Muscle of back (tissue), 11 donors: ENCODE measurements around the gene RIPK4. TPM values are rescaled to one million over a fixed set of nuclear protein-coding genes. Genes with fewer than 3 reads are reported as not detected.

Experiments used
- DNase-seq, 3 donors: peaks; one replicate each; pipeline versions ENCODE4 v3.0.0 to v3.0.0-alpha.2; 2013
- polyA plus RNA-seq, 10 donors: library from polyadenylated mRNA; unstranded; fragments of 120-200 nt; gene quantifications; one replicate each; pipeline ENCODE4 v1.2.1, GENCODE V29; 2013; ENCODE audit not compliant: insufficient read length in 10 of 10

RIPK4 gene
- polyA plus RNA-seq, 10 donors = 0.15 to 3.1 (median 0.26) TPM

DNA sequence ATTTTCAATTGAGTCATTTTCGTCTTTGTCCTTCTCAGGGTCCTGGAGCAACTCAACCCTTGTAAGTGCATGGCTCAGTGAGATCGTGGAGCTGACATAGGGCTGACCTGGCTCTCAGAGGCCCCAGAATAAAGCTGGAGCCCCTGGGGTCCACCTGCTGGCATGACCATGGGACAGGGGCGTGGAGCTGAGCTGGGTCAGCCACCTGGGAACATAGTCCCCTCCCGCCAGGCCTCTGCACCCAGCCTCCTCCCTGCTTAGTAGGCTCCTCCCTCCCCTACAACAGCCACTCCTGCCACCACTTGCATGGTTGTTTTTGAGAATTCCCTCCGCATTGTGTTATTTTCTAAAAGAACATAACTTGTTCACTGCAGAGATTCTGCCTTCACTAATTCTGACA lies 3.1 kb upstream of the RIPK4 start:
- DNase-seq = no peak

DNA sequence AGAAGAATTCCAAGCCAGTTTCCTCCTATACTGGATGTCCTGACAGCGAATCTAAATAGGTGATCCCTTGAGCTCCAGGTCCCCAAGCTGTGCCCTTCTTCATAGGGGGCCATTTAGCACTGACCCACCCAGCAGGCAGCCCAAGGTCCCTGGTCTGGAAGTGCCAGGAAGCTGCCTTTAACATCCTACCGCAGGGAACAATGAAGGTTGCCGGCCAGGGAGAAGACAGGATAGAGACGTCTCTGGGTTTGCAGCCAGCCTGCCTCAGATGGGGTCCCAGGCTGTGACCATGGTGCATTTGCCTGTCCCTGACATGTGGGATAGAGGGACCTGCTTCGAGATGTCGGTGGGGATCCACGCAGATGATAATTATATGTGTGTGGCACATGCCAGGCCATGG lies 2.7 kb upstream of the RIPK4 start:
- DNase-seq = no peak

DNA sequence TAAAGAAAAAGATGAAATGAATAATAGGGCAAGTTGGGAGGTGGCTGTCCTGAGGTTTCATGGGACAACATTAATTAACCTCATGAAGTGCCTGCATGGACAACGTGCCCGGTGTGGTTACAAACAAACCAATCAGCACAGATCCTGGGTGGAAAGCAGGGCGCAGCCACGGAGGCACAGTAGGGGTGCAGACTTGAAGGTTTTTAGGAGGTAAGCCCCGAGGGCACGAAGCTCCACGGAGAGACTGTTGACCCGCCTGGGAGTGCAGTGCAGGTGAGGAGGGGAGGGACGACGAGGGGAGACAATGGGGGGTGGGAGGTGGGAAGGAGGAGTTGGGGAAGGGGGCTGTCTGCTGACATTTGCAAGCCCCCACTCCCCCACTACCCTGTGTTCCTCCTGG lies 2.3 kb upstream of the RIPK4 start:
- DNase-seq = no peak

- peak in 2 of 3 donors; percentile 52 to 63 for DNase-seq
Observed at GRCh38 chr21:41768437-41769042, 1.7 kb upstream of the RIPK4 start.

DNA sequence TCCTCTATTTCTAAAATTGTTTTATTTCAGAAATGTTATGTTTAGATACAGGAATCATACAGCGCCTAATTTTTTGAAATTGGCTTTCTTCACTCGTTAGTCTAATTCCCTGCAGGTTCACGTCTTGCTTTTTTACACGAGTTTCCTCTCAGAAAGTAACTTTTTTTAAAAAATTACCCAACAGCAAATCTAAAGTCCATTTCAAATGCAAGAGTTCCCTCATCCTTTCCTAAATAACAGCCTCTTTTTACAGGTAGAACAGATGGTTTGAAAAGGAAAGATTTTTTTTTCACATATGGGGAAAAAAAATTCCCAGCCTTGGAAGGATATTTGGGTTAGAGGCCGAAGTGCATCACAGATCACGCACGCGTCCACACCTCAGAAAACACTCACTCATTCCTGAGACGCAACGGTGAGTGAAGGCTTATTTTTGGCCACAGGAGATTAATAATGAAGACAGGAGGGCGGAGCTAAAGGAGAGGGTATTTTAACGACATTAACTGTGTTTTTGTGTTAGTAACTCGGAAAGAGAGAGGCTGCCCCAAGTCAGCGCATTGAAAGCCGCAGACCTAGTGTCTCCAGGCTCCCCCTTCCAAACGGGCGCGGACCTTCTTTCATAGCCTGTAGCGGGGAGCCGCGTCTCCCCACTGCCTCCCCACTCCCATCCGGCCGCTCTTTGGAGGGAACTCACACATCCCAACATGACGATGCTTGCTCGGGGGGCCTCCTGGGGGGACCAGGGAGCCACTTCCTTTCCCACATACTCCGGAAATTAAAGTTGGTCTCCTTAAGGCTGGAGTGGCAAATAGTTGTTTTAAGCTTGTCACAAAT lies 969 bp upstream of the RIPK4 start:
- peak in 1 of 3 donors; percentile 63 for DNase-seq

DNA sequence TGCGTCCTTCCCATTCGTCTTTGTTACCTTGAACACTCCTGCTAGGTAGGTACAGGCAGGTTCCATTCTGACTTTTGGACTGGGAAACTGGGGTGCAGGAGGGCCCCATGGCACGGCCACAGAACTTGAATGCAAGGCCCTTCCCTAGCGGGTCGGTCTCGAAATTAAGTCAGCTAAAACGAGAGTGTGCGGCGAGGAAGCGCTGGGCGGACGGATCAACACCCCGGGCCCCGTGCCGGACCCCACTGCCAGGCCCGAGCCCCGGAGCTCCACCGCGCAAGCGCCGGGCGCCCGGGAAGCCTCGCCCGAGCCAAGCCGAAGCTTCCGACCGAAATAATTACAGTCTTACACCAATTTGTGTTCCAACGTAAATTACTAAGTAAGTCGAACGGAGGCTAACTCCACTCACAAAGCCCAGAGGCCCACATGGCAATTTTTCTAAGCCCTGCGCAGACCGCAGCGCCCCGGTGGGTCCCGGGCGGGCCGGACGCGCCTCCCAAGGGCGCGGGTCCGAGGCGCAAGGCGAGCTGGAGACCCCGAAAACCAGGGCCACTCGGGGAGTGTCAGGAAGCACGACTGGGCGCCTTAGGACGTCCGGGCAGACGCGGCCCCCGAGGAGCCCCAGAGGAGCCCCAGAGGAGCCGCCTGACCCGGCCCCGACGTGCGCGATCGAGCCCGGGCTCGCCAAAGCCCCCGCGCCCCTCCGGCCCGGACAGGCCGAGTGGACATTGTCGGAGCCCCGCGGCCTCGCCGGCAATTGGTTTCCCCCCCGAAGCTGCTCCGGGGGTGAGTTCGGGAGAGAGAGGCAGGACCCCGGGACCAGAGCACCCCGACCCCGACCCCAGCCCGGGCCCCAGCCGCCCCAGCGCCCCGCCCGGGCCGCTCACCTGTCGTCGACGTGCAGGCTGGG lies 624 bp downstream of the RIPK4 start:
- DNase-seq = no peak

DNA sequence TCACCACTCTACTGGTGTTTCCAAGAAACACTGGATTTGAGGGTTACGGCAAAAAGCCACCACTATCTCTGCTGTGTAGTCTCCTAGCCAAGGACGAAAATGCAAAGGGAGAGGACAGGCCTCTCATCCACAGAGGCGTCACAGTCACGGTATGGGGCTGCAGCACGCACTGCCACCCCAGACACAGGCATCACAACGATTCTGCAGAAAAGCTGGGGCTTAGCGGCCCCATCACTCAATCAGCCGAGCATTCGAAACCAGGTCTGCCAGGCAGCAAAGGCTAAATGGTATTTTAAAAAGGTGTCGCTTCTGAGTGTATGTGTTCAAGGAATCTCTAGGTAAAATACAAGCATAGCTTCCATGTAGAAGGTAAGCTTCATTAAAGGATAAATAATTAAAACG lies 1.4 kb downstream of the RIPK4 start:
- no peak for DNase-seq

GRCh38 chr21:41764558-41765419 lies 2.1 kb downstream of the RIPK4 start:
- no peak for DNase-seq

GRCh38 chr21:41763996-41764395 lies 2.9 kb downstream of the RIPK4 start:
- DNase-seq = no peak

DNA sequence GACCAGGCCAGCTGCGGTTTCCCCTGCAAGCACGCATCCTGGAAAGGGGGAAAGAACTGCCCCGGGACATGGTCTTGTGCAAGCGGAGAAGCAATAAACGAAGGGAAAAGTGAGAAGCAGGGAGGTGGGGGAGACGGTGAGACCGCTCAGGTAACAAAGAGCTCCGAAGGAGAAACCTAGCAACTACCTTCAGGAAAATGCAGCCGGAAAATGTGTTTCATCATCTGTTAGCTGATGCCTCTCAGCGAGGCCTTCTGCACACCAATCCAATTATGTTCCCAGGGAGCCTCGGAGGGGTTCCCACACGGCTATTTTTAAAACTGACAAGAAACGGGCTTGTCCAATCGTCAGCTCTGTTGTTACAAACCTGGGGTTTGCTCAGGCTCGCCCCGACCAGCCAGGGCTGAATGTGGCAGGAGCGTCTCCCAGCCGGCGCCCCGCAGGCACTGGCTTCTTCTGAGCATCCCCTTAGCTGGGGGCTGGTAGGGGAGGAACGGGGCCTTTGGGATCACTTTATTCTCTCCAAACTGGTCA lies 3.4 kb downstream of the RIPK4 start:
- no peak for DNase-seq

DNA sequence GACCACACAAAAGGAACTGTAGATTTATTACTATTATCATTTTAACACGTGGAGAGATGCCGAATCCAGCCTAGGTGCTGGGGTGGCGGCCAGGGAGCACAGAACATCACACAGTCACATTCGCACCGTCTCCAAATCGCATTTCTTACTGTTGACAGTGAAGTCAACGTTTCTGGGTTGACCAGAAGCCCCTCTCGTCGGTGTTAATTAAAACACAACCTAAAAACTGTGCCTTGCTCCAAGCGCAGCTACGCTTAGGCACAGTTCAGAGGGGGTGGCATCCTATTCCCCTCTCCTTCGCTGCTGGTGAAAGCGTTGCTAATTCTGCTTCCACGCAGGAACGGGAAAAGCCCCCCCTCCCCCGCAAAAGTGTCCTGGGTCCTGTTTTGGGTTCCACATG lies 4.1 kb downstream of the RIPK4 start:
- DNase-seq = no peak

DNA sequence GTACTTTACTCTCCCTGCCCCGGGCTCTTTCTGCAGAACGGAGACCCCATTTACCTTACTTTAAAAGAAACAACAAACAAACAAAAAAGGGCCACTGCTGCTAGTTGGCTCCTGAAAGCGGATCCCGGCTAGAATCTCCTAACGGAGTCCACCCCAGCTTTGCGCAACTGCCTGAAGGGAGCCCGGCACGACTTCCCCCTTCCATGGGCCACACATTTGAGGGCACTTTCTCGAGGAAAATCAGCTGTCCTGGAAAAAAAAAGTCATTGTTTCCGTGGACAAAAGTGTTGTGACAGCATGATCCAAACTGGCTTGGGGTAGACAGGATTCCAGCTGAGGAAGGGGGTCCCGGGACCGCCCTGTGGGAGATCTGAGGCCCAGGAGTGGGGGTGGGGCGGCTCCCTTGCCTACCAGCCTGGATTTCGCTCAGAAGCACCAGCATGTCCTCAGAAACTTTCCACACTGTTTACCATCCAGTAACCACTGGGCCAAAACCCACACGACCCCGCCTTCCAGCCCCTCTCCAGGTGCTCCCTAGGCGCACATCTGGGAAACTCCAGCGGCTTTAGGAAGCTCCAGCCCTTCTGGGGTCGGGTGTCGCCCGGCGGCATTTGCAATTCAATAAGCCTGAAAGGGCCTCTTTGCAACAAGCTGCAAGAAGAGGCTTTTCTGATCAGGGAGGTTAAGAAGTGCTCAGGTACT lies 4.8 kb downstream of the RIPK4 start:
- peak in 1 of 3 donors; percentile 46 for DNase-seq

- no peak for DNase-seq
Observed at GRCh38 chr21:41761211-41761933, 5.5 kb downstream of the RIPK4 start.

DNA sequence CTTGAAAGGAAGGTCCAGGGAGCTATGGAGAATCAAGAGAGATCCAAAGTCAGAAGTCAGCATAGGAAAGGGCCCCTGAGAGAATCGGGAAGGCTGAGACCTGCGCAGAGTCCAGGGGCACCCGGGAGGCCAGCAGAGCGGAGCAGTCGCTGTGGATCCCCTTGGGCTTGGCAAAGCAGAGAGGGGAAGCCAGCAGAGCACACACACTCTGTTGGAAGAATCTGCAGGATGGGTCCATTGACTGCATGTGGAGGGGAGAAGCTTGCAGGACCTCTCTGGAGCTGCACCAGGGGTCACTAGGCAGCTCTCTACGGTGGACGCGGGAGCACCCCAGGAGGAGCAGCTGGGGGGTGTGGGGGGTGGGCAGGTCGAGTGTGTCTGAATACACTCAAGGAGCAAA lies 6.4 kb downstream of the RIPK4 start:
- no peak for DNase-seq

- DNase-seq = no peak
Observed at GRCh38 chr21:41759926-41760325, 6.9 kb downstream of the RIPK4 start.

DNA sequence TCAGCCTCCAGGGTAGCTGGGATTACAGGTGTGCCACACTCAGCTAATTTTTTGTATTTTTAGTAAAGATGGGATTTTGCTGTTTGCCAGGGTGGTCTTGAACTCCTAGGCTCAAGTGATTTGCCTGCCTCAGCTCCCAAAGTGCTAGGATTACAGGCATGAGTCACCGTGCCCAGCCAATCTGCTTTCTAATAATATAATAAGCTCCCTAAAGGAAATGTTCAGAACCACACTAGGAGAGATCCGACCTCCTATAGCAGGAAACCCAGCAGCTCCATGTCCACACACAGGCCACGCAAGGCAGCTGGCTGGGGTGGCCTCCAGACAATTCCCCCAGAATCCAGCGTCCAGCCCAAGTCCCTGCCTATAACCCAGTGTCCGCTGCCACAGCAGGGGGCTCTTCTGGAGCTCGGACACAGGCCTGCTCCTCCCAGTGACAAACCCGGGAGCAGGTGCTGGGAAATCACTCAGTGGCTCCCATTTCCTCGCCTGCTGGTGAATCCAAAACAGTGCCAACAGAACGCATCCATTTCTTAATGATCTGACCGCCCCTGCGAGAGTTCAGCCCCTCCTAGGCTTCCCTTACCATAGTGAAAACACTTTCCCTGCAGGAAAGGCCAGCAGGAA lies 7.5 kb downstream of the RIPK4 start:
- no peak for DNase-seq

DNA sequence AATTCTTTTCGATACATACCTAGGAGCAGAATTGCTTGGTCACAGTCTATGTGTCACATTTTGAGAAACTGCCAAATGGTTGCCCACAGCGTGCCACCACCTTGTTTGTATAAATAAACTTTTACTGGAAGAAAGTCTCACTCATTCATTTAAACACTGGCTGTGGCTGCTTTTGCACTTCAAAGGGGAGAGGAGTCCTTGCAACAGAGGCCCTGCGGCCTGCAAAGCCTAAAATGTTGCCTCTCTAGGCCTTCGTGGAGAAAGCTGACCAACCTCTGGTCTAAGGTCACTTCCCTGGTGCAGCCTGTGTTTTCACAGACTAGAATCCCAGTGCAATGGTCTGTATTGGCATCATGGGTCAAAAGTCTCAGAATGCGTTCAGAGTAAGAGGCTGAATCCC lies 8.3 kb downstream of the RIPK4 start:
- no peak for DNase-seq

GRCh38 chr21:41755934-41756773 lies 10.7 kb downstream of the RIPK4 start:
- DNase-seq = no peak
